IPS-NIHi7 (cell line): Measurements from ENCODE around the gene TSPAN32.
"Not testable (repeated sequence)": the region's sequence is repeated elsewhere in the genome, so short reads cannot be mapped to it uniquely, and the experiment has no call there.

Experiments
- DNase-seq: peaks from one replicate; pipeline ENCODE4 v3.0.0; 2012; ENCODE audit warnings: mixed read lengths; ENCODE audit errors: extremely low spot score

TSPAN32 gene

DNA sequence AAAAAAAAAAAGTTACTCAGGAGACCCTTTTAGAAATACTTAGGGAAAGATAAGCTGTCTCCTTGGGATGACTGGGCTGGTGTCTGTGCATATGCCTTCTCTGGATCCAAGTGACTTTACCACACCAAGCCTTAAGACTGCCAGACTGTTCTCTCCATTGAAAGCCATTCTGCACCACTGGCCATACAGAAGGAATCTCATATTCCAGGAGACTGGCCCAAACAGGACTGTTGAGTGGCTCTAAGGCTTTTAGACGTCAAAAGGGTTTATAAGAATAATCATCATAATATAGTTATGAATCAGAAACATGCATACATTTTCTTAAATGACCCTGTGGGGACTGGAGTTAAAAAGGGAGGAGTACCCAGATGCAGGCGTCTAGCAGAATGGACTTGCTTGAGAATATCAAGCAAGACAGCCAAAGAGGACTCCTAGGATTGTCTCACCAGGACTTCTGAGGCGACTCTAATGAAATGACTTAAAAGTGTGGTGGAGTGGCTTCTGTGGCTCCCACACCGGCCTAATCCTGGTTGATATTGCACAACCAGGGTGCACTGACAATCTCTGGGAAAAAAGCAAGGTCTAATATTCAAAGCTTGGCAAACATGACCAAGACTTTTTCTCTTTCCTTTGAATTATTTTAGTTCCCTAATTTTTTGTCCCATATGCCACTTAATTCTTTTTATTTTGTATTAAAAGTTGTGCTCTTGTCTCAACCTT is 31.8 kb downstream of the TSPAN32 start:
- DNase-seq, result not testable (repeated sequence)

DNA sequence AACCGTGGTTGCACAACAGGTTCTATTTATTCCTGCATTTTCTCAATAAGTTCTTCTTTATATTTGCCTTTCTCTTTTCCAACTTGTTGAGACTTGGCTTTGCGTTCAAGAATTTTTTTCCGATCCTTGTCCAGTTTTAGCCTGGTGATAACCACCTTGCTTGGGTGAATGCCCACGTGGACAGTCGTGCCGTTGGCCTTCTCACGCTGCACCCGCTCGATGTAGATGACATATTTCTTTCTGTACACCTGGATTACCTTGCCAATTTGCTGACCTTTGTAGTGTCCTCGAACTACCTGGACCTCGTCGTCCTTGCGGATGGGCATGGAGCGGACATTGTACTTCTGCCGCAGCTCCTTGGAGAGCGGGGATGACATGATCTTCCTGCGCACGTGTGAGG is 33.5 kb downstream of the TSPAN32 start:
- DNase-seq, result not testable (repeated sequence)

DNA sequence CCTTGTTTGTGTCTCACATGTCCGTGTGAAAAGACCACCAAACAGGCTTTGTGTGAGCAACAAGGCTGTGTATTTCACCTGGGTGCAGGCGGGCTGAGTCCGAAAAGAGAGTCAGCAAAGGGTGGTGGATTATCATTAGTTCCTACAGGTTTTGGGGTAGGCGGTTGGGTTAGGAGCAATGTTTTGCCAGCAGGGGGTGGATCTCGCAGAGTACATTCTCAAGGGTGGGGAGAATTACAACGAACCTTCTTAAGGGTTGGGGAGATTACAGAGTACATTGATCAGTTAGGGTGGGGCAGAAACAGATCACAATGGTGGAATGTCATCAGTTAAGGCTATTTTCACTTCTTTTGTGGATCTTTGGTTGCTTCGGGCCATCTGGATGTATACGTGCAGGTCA is 36.9 kb downstream of the TSPAN32 start:
- DNase-seq, result not testable (repeated sequence)

DNA sequence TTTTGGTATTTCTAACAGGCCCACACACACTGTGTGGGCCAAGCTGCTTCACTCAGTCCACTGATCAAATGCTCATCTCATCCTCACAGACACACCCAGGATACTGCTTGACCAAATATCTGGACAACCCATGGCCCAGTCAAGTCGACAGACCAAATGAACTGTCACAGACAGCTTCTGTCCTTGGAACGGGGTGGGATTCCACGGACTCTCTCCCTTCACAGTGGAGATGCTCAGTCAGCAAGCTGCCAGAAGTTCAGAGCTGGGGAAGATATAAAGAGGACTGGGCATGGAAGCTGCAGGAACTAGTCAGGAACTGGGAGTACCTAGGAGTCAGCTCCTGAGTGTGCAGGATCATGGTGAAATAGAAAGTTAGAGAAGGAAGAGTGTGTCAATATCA is 40.7 kb downstream of the TSPAN32 start:
- no peak for DNase-seq

DNA sequence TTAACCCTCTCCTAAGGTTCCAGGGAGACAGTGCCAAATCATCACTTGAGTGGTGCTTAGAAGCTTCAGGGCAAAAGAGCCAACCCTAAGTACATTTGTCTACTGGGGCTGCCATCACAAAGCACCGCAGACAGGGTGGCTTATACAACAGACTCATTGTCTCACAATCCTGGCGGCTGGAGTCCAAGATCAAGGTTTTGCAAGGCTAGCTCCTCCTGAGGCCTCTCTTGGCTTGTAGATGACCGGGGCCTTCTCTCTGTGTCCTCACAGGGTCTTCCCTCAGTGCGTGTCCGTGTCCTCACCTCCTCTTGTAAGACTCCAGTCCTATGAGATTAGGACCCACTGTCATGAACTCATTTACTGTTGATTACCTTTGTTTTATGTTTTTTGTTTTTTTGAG is 41.2 kb downstream of the TSPAN32 start:
- no peak for DNase-seq

DNA sequence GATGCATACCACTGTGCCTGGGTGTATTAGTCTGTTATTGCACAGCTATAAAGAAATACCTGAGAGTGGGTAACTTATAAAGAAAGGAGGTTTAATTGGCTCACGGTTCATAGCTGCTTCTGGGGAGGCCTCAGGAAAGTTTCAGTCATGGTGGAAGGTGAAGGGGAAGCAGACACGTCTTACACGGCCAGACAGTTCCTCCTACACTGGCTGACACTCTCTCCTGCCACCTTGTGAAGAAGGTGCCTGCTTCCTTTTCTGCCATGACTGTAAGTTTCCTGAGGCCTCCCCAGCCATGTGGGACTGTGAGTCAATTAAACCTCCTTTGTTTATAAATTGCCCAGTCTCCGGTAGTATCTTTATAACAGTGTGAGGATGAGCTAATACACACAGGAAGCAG is 41.7 kb downstream of the TSPAN32 start:
- no peak for DNase-seq

DNA sequence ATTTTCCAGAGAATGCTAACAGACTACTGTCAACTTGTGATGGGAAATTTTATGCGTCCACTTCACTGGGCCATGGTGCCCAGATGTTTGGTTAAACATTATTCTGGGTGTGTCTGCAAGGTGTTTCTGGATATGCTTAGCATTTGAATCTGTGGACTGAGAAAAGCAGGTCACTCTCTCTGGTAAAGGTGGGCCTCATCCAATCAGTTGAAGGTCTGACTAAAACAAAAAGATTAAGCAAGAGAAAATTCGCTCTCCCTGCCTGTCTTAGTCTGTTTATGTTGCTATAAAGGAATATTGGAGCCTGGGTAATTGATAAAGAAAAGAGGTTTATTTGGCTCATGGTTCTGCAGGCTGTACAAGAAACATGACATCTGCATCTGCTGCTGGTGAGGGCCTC is 43.2 kb downstream of the TSPAN32 start:
- no peak for DNase-seq

DNA sequence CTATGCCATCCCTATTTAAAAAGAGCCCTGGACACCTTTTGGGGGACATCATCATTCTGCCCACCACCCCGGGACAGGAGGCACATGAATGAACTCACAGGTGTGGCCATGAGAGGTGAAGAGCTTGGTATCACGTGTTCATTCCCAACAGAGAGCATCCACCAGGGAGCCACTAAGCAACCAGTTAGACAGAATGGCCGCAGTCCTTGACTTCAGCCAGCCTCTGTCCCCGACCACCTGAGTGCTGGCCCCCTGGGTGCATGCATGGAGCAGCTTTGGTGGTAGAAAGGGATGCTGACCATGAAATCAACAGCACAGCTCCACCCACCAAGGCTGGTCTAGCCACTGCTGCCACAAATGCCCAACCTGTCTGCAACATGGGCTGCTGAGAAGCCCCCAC is 44.2 kb downstream of the TSPAN32 start:
- DNase-seq, result no peak

DNA sequence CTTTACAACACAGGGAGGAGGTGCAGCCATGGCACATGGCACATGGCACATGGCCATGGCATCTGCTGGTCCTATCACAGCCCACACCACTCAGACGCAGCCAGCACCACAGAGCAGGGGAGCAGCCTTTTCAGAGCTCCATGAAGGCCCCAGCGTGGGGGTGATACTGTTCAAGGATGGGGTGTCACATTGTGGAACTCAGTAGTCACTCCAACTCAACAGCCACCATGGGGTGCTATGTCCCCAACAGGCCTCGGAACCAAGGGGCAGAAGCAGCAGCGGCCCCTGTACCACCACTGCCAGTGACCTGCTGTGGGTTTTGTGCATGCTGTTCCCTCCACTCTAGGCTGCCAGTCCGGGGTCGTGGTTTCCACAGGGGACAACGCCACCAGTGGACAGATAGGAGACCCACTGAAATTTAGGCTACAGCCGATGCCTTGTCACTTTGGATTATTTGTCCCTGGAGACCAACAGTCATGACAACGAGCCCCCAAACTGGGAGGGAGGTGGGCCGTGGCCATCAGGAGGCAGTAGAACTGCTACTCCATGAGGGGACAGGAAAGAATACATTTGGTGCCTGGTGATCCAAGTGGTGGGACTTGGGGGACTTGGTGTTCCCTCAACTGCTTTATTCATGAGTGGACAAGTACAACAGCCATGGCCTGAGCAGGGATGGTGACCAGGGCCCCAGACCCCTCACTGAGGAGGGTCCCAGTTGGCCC is 44.9 kb downstream of the TSPAN32 start:
- DNase-seq, result no peak

DNA sequence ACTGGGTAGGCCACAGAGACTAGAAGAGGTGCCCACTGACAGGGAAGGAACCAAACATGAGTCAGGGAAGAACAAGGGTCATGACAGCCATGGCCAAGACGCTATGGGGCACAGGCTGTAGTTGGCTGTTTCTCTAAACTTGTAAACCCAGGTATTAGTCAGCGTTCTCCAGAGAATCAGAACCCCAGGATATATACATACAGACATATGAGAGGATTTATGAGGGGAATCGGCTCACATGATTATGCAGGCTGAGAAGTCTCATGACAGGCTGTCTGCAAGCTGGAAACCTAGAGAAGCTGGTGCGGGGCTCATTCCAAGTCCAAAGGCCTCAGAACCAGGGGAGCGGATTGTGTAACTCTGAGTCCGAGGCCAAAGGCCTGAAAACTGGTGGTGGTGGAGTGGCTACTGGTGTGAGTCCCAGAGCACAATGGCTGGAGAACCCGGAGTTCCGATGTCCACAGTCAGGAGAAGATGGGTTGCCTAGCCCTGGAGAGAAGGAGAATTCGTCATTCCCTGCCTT is 45.6 kb downstream of the TSPAN32 start:
- DNase-seq, result no peak

DNA sequence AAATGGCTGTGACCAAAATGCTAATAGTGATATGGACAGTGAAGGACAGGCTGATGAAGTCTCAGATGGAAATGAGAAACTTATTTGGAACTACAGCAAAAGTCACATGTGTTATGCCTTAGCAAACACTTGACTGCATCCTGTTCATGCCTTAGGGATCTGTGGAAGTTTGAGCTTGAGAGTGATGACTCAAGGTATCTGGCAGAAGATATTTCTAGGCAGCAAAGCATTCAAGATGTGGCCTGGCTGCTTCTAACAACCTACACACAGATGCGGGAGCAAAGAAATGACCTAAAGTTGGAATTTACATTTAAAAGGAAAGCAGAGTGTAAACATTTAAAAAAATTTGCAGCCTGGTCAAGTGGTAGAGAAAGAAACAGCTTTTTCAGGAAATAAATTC is 47.2 kb downstream of the TSPAN32 start:
- no peak for DNase-seq

DNA sequence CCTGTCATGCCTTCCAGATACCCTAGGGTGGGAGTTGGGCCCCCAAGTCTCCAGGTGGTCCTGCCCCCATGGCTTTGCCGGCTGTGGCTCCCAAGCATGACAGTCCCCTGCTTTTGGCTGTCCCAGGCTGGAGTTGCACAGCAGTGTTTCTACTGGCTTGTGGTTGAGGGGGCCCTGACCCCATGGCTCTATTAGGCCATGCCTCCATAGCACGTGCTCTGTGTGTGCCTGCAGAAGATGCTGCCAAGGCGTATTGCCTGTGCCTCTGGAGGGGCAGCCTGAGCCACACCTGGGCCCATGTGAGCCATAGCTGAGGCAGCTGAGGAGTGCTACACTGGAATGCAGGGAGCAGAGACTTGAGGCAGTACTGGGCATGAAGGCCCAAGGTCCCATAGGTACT is 49.9 kb downstream of the TSPAN32 start:
- no peak for DNase-seq

DNA sequence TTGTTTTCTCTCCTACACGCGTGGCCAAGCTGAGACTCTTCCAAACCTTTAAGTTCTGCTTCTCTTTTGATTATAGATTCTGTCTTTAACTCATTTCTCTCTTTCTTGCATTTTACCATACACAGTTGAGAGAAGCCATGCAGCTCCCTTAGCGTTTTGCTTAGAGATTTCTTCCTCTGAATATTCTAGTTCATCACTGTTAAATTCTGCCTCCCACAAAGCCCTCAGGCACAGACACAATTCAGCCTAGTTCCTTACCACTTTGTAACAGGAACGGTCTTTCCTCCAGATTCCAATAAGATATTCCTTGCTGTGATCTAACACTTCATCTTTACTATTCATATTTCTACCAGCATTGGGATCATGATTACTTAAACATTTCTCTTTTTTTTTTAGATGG is 50.6 kb downstream of the TSPAN32 start:
- DNase-seq, result no peak

DNA sequence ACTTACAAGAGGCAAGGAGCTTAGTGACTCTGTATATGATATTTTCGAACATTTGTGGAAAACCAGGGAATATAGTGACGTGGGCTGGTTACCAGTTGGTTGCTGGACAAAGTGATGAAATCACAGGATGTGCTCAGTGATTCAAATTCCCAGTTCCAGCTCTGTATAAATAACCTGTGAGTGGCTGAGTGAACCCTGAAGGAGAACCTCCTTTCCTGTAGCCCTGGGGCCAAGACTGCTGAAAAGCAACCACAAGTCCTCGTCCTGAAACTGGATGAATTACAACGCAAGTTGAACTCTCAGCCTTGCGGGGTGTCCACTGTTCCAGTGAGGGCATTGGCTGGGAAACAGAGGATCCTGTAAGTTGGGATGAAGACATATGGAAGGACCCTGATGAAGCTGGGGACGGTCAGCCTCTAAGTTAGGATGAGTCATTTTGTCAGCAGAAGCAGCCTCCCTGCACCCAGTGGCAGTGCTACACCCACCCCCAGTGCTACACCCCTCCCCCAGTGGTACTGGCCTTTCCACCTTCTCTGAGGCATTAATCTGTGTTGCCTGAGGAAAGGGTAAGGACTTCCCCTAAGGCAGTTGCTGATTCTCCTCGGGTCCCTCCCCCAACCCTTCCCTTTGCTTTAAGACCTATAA is 53.3 kb downstream of the TSPAN32 start:
- DNase-seq, result no peak

DNA sequence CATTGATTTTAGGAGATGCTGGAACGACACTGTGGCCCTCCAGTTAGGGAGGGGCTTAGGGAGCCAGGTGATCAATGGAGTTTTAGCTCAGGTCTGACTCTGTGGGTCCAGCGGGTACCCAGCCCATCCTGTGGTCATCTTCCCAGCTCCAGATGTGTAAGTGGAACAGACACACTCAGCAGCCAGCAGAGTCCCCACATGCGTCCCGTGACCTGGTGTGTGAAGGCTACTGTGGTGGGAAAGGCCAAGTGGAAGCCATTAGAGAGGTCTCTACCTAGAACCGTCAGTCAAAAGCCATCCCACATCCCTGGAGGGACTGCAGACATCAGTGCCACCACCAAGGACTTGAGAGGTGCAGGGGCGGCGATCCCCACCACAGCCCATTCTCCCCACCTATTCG is 55.4 kb downstream of the TSPAN32 start:
- no peak for DNase-seq

DNA sequence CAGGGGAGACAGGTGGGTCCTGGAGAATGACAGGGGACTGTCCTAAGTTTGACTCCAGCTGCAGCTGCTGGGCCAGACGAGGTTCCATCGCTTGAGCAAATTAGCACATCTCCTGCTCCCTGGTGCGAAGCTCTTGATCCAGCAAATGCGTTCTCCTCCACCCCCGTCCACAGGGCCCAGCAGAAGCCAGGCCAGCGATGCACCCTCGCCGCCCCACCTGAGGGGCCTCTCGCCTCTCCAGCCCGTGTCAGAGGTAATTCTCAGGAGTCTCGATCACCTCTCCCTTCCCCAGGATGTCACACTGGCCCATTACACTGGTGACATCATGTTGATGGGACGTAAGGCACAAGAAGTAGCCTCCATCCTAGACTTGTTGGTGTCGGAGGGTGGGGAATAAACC is 55.8 kb downstream of the TSPAN32 start:
- not testable (repeated sequence) for DNase-seq

DNA sequence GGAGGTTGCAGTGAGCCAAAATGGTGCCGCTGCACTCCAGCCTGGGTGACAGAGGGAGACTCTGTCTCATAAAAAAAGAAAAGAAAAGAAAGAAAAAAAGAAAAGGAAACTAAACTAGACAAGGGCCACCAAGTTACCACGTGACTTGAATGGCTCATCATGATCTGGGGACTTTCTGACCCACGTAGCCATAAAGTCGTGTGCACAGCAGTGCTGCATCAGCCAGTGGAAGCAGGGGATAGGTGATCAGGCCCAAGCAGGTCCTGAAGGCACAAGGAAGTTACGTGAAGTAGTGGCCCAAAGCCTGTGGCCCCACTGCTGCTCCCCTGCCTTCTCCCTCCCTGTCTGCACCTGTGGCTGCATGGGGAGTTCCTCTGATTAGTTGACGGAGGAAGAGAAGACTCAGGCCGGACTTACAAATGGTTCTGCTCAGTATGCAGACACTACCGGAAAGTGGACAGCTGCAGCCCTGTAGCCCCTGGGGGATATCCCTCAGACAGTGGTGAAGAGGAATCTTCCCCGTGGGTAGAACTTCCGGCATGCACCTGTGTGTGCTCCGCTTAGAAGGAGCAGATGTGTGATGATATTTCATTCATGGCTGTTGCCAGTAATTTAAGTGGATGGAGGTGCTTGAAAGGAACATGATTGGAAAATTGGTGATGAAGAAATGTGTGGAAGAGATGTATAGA is 57.1 kb downstream of the TSPAN32 start:
- DNase-seq, result no peak

DNA sequence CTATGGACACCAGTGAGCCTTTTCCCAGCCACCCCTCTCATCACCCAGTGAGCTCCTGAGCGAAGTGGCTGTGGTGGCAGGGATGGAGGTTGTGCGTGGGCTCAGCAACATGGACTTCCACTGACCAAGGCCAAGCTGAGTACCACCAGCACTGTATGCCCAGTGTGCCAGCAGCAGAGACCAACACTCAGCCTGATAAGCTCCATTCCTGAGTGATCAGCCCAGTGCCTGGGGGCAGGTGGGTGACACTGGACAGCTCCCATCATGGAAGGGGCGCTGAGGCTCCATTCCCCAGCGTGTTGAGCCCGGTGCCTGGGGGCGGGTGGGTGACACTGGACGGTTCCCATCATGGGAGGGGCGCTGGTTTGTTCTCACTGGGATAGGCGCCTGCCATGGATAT is 57.7 kb downstream of the TSPAN32 start:
- no peak for DNase-seq

DNA sequence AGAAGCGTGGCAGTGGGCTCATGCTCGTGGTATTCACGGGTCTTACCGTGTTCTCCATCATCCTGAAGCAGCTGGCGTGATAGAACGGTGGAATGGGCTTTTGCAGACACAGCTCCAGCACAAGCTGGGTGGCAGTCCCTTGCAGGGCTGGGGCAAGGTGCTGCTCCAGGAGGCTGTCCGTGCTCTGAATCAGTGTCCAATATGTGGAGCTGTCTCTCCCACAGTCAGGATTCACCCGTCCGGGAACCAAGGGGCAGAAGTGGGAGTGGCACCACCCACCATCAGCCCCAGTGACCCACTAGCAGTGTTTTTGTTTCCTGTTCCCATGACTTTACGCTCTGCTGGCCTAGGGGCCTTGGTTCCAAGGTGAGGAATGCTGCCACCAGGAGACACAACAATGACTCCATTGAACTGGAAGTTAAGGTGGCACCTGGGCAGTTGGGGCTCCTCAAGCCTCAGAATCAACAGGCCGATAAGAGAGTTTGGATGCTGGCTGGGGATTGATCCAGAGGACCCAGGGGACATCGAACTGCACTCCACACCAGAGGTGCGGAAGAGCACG is 58.3 kb downstream of the TSPAN32 start:
- DNase-seq, result no peak

DNA sequence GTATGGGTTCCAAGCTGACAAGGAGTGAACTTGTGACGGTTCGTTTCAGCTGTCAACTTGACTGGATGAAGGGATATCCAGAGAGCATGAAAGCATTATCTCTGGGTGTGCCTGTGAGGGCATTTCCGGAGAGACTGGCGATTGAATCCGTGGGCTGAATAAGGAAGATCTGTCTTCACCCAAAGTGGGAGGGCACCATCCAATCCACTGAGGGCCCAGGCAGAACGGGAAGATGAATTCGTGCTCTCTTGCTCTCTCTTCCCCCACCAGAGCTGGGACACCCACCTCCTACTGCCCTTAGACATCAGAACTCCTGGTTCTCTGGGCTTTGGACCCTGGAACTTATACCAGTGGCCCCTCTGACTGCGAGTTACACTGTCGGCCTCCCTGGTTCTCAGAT is 59.8 kb downstream of the TSPAN32 start:
- DNase-seq, result no peak

DNA sequence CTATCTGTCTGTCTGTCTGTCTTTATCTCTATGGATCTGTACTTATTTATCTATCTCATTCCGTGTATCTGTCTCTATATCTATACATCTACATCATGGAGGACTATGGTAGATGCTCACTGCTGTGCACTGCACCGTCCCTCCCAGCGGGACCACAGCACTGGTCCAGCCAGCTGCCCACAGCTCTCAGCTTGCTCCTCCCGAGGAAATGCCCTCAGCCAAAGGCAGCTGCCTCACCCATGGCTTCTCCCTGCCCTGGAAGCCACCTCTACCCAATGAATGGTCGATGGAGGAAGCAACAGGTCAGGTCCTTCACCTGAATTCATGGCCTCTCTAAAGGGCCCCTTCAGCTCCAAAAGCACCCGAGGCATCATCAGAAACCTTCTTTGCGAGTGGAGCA is 60.6 kb downstream of the TSPAN32 start:
- DNase-seq, result no peak

DNA sequence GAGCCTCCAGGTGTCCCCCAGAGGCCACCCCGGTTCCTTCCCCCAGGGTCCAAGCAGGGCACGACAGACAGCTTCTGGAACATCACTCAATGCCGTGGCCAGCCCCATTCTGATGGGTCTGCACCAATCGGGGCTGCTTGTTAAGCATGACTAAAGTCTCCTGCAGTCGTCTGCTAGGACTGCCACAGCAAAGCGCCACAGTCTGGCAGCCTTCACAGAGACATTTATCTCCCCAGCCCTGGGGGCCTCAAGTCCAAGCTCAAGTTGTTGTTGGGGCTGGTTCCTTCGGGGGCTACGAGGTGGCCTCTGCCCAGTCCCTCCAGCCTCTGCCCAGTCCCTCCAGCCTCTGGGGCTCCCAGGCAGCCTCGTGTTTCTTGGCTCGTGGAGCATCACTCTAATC is 61.3 kb downstream of the TSPAN32 start:
- no peak for DNase-seq
